CD4-positive, alpha-beta T cell treated with Interleukin-4 for 4 hours (primary cell): Measurements from ENCODE around the gene FIBP.

ENCODE experiments used
- DNase-seq: peaks from one replicate; pipeline ENCODE4 v3.0.0-alpha.2; 2020

The FIBP gene

DNA sequence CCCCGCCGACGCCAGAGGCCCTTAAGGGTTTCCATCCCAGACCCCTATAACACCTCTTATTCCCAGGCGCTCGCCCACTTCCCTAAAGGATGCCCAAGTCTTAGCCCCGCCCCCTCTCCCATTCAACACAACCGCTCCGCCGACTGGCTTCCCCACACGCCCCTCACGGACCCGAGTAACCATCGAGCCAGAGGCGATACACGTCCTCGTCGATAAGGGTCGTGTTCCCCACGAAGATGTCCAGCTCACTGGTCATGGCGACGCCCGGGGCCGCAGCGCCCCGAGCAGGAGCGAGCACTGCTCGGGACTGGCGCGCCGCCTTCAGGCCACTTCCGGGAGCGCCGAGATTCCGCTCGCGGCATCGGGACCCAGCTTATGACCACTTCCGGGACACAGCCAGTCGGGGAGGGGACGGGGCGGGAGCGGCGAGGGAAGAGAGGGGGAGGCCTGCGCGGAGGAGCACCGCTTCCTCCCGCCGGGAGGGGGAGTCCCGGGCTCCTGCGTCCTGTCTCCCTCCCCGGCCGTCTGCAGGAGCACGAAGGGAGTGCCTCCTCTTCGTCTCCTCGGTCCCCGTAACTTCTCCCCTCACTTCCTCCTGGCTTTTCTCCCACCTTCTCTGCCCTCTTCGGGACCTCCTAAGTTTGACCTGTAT is at the start of gene FIBP:
TSS of gene FIBP (minus strand) at position 309 of the 652 bp plus-strand sequence. CDS start at position 256, 53 bp downstream.
- DNase-seq: peak; percentile 94

- no peak for DNase-seq
Measured at GRCh38 chr11:65937766-65938165, 49.5 kb upstream of the FIBP start.

DNA sequence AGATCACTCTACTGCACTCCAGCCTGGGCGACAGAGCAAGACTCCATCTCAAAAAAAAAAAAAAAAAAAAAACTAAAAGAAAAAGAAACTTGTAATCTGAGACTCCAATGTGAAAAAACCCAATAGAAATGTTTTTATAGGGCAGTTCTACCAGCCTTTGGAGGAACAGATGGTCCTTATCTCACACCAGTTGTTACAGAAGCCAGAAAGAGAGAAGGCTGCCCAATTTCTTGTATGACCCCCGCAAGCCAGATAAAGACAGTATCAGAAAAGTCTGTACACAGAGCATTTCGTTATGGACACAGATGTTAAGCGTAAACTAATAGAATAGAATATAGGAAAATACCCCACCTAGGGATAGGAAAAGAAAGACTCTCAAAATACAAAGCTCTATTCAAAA is 45.7 kb upstream of the FIBP start:
- no peak for DNase-seq

GRCh38 chr11:65932558-65932919 is 44.3 kb upstream of the FIBP start:
- no peak for DNase-seq

GRCh38 chr11:65931773-65932557 is 43.7 kb upstream of the FIBP start:
- no peak for DNase-seq

- no peak for DNase-seq
Measured at GRCh38 chr11:65928667-65929066, 40.4 kb upstream of the FIBP start.

DNA sequence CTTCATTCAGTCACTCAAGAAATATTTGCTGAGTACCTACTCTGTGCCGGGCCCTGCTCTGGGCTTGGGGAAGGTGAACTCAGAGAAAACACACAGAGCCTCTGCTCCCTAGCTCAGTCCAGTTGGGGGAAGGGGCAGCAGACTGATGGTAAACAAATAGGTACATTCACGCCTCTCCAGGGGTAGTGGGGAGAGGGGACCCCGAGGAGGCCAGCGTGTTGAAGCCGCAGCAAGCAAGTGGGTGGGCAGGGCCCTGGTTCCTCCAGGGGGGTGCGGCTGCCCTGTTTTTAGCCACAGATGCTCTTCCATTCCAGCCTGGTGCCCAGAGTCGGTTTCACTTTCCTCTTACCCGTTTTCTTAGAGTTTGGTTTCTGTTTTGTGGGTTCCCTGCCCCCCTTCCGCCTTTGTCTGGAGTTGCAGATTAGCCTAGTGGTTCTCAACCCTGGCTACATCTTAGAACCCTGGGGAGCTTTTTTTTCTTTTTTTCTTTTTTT is 39.7 kb upstream of the FIBP start:
- peak; percentile 88 for DNase-seq

GRCh38 chr11:65925397-65925796 is 37.1 kb upstream of the FIBP start:
- DNase-seq: no peak

DNA sequence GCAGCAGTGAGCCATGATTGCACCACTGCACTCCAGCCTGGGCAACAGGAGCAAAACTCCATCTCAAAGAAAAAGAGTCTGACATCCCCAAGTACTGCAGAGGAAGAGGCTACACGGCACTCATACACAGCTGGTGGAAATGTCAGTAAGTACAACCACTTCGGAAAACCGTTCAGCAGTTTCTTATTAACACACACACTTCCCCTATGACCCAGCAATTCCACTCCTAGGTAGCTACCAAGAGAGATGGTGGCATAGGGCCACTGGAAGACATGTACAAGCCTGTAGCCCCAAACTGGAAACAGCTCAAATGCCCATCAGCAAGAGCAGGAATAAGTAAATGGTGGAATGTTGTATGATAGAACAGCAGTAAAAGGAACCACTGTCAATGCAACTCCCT is 34.3 kb upstream of the FIBP start:
- no peak for DNase-seq

- no peak for DNase-seq
Measured at GRCh38 chr11:65921876-65922275, 33.6 kb upstream of the FIBP start.

DNA sequence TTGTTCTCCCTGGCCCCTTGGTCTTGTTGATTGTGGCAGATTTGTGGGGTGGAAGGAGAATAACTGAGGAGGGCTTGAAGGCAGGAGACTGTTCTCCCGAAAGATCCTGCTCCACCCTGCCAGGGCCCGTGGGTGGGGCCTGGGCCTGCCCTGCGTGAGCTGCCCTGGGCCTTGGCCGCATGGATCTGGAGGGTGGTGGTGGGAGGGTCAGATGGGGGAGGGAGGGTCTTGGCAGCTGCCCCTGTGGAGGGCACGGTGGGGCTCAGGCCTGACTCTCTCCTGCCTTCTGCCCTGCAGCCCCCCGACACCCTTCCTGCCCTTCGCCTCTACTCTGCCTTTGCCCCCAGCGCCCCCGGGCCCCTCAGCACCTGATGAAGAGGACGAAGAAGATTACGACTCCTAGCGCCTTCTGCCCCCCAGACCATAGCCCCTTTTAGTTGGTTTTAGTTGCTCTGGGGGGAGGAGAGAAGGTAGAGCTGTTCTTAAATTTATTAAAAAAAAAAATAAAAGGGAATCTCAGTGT is 32.8 kb upstream of the FIBP start:
- DNase-seq: no peak

DNA sequence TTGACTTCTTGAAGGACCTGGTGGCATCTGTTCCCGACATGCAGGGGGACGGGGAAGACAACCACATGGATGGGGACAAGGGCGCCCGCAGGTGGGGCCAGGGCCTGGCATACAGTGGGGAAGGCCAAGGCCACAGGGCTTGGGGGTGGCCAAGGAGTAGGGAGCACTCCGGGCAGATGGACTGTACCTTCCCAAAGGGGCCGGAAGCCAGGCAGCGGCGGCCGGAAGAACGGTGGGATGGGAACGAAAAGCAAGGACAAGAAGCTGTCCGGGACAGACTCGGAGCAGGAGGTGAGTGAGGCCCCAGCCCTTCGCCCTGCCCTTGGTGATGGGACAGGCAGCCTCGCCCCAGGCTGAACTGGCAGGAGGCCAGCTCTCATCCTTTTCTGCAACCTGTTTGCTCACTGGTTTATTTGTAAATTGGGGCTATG is 32.1 kb upstream of the FIBP start:
- DNase-seq: no peak

DNA sequence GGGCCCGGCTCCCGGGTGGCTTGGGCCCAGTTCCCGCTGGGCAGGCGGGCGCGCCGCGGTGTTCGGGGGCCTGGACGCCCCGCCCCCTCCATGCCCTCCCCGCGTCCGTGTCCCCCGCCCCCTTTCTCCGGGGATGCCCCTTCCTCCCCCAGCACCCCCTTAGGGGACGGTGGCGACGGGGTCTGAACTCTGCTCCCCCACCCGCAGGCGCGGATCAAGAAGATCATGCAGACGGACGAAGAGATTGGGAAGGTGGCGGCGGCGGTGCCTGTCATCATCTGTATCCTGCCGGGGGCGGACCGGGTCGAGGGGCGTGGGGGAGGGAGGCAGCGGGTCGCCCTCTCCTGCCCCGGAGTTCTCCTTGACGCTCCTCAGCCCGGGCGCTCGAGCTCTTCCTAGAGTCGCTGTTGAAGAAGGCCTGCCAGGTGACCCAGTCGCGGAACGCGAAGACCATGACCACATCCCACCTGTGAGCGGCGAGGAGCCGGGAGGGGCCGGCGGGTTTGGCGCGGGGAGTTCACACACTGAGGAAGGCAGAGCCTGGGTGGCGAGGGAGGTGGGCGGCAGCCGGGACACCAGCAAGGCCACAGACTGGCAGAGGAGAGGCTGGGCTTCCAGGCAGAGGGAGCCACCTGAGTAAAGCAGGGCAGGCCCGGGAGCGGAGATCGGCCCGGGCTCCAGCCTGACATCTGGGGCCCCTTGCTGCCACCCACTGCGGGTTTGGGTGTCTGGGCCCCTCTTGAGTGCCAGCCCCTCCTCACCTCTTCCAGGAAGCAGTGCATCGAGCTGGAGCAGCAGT is 31.5 kb upstream of the FIBP start:
- peak; percentile 36 for DNase-seq

GRCh38 chr11:65919141-65919572 is 30.9 kb upstream of the FIBP start, which contains the start of gene DRAP1:
Gene DRAP1, plus strand, starts transcription at chr11:65919426. Its CDS starts 76 bp downstream, at chr11:65919502.
- DNase-seq: peak; percentile 98

GRCh38 chr11:65918211-65919140 is 30.2 kb upstream of the FIBP start, which contains the start of gene C11orf68:
Gene C11orf68, minus strand, starts transcription at chr11:65919062. Its CDS starts 31 bp downstream, at chr11:65919031.
- DNase-seq: peak; percentile 22

DNA sequence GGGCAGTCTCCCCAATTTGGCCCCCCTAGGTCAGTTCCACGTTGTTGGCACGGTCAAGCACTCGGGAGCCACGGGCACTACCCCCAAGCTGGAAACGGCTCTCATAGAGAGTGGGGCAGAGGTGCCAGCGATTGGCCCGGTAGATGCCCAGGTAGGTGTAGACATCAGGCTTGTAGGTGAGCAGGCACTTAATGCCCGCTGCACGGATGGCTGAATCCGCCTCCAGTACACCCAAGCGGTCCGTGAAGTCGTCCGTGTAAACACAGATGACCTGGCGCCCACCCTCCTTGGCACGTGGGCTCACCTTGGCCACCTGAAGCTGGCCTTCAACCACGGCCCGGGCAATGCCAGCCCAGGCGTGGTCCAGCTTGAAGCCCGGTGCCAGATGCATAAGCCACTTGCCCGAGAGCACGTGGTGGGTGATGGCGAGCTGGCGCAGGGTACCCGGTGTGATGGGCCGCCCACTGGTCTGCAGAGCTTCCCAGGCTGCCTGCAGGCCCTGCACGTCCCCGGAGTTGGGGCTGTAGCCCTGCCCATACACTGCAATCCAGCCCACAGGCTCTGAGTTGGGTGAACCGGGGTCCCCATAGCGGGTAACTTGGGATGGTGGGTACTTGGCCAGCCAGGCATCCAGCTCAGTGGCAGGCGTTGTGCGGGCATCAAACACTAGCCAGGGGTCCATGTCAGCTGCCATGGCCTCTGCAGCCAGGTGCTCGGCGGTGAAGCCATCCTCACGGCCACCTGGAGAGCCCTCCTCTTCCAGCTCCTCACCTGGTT is 29.4 kb upstream of the FIBP start:
- DNase-seq: no peak

DNA sequence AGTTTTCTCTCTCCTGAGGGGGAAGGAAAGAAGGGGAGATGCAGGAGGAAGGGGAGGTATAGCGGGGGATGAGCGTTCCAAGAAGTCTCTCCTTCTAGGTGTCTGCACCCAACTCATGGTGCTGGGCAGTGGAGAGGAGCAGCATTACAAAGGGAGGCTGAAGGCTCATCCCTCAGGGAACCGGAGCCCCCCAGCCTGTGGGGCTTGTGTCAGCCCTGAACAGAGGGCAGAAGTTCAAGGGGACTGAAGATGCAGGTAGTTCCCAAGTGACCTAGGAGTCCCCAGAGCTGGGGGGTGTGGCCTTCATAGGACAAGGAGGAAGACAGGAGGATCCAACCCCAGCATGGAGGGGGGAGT is 28.8 kb upstream of the FIBP start:
- DNase-seq: no peak

DNA sequence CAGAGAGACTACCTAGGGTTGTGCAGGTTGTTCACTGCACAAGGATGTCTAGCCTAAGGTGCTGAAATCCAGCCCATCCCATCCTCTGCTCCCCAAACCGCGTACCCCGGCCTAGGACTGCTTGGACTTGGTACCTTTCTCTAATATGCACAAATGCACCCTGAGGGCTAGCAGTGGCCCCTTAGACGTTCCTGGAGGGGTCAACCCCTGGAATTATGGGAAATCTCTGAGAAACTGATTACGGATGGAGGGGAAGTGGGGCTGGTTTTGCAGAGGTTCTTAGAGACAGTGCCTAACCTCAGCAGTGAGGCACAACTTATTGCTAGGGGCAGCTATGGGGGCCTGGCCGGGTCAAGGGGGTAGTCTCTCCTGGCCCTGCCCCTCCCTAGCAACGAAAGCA is 28.1 kb upstream of the FIBP start:
- no peak for DNase-seq

DNA sequence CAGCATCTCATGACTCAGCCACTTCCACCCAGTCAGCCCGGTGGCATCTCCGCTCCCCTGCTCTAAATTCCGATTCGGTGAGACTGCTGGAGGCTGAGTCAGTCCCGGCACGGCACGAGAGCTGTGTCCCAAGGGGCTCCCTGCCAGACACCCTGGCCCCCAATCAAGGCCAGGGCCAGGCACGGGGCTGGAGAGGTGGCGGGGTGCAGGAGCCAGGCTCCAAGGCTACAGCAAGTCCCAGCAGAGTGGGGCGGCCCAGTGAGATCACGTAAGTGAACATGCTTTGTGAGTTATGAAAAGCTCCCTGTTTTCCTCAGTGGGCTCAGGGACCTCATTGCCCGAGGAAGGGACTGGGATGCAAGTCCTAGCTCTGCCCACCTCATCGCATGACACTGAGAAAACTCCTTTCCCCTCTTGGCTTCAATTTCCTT is 27.6 kb upstream of the FIBP start:
- no peak for DNase-seq

GRCh38 chr11:65915101-65915820 is 27.0 kb upstream of the FIBP start:
- no peak for DNase-seq
